ENCODE measurements around the gene ATR.
A peak's percentile ranks its signal among the peaks of the same experiment; 100 is the strongest.

The ATR gene

GRCh38 chr3:142507241-142507640 is 71.3 kb downstream of the ATR start:
- no peak for DNase-seq

- no peak for DNase-seq
These were observed 76.1 kb downstream of the ATR start for GRCh38 chr3:142502187-142502985.

- no peak for DNase-seq
These were observed 77.3 kb downstream of the ATR start for GRCh38 chr3:142501004-142501926.

- no peak for DNase-seq
These were observed 78.3 kb downstream of the ATR start for GRCh38 chr3:142500211-142500610.

- no peak for DNase-seq
These were observed 79.9 kb downstream of the ATR start for GRCh38 chr3:142498397-142499180.

- no peak for DNase-seq
These were observed 80.8 kb downstream of the ATR start for GRCh38 chr3:142497729-142498128.

GRCh38 chr3:142495103-142495502 is 83.4 kb downstream of the ATR start:
- DNase-seq = no peak

GRCh38 chr3:142492184-142492583 is 86.3 kb downstream of the ATR start:
- no peak for DNase-seq

GRCh38 chr3:142489572-142490323 is 88.8 kb downstream of the ATR start:
- DNase-seq = no peak

- no peak for DNase-seq
These were observed 93.6 kb downstream of the ATR start for GRCh38 chr3:142484912-142485435.

GRCh38 chr3:142481196-142481595 is 97.3 kb downstream of the ATR start:
- DNase-seq = no peak

GRCh38 chr3:142470826-142471225 is 107.7 kb downstream of the ATR start:
- no peak for DNase-seq

GRCh38 chr3:142468456-142468855 is 110.1 kb downstream of the ATR start:
- no peak for DNase-seq

- DNase-seq = no peak
These were observed 110.8 kb downstream of the ATR start for GRCh38 chr3:142467768-142468167.

- no peak for DNase-seq
These were observed 117.8 kb downstream of the ATR start for GRCh38 chr3:142460689-142461088.

GRCh38 chr3:142459929-142460328 is 118.6 kb downstream of the ATR start:
- no peak for DNase-seq

GRCh38 chr3:142459096-142459495 is 119.4 kb downstream of the ATR start:
- no peak for DNase-seq

GRCh38 chr3:142450881-142451280 is 127.7 kb downstream of the ATR start:
- no peak for DNase-seq

GRCh38 chr3:142450189-142450588 is 128.3 kb downstream of the ATR start:
- DNase-seq = no peak

GRCh38 chr3:142447852-142448823 is 130.4 kb downstream of the ATR start, which contains the start of gene XRN1:
Gene XRN1, minus strand, starts transcription at chr3:142448037. Its CDS starts 93 bp downstream, at chr3:142447944.
- peak; percentile 95 for DNase-seq
